Hematopoietic multipotent progenitor cell (in vitro differentiated cells): Measurements from ENCODE around the gene DNM3. TPM values are rescaled to one million over a fixed set of nuclear protein-coding genes. Genes with fewer than 3 reads are reported as not detected.

ENCODE experiments used
- DNase-seq, 3 donors: peaks; one replicate each; pipeline ENCODE4 v3.0.0-alpha.2; 2011 to 2015; ENCODE audit warnings: low read depth in 2 of 3, low spot score in 2 of 3
- total RNA-seq: library from RNA; depleted of rRNA; stranded (reverse); fragments of >200 nt; gene quantifications from one replicate; pipeline ENCODE4 v1.2.3, GENCODE V29; 2012

Gene DNM3
- total RNA-seq, 1 donor, result 4.0 TPM

DNA sequence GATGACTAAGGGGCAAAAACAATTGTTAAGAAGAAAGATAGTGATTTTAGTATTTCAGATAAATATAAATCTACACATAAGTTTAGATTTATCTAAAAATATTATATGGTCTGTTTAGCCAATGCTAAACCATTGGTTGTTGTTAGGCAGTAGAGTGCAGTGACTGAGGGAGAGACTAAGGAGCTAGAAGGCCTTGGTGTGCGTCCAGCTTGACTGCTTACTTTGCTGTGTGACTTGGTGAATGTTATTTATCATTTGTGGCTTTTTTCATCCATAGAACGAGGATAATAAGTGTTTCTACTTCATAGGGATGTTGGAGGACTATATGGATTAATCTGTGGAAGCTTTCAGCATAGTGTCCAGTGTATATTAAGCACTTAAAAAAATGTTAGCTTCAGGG, 314.5 kb downstream of the DNM3 start:
- no peak for DNase-seq

DNA sequence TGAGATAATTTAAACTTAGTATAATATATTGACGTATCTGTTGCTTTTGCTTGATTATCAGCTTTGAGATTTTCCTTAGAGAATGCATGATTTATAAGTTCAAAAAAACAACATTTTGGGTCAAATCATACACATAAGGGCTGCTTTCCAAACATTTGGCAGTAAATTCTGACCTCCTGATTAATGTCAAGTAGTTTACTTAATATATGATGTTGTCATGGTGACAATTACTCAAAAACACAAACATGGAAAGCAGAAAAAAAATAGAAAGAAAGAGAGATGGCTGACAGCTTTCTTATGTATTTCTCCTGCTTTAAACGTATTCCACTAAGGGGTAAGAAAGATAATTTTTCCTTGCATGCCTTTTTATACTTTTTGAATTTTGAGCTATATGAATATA, 320.9 kb downstream of the DNM3 start:
- DNase-seq, result peak in 1 of 3 donors; percentile 39

DNA sequence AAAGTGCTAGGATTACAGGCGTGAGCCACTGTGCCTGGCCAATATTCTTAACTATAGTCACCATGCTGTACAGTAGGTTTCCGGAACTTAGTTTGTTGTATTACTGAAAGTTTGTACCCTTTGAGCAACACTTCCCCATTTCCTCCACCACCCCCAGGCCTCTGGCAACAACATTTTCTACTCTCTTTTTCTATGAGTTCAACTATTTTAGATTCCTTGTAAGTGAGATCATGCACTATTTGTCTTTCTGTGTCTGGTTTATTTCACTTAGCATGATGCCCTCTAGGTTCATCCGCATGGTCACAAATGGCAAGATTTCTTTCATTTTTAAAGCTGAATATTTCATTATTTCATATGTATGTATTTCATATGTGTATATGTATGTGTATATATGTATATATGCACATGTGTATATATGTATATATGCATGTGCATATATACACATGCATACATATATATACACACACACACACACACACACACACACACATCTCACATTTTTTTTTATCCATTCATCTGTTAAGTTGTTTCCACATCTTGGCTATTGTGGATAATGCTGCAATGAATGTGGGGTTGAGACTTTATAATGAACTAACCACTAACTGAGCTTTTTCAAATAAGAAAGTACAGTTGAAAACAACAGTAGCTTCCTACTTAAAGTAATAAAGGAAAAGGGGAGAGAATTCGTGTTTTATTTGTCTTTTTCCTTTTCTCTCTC, 322.4 kb downstream of the DNM3 start:
- no peak for DNase-seq

DNA sequence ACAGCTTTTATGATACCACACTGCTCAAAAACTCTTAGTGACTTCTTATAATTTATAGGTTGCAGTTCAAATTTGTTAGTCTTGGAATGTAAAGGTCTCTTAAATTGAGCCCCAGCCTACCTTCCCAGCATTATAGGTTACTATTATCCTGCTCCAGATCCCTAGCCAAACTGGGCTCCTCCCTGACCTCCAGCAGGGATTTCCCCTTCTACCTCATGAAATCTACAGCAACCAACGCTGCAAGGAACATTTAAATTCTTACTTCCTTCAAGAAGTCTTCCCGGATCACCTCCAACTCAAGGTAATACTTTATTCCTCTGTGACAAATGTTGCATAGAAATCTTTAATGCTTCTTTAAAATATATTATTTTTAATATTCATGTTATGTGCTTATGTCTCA, 324.1 kb downstream of the DNM3 start:
- DNase-seq, result no peak

DNA sequence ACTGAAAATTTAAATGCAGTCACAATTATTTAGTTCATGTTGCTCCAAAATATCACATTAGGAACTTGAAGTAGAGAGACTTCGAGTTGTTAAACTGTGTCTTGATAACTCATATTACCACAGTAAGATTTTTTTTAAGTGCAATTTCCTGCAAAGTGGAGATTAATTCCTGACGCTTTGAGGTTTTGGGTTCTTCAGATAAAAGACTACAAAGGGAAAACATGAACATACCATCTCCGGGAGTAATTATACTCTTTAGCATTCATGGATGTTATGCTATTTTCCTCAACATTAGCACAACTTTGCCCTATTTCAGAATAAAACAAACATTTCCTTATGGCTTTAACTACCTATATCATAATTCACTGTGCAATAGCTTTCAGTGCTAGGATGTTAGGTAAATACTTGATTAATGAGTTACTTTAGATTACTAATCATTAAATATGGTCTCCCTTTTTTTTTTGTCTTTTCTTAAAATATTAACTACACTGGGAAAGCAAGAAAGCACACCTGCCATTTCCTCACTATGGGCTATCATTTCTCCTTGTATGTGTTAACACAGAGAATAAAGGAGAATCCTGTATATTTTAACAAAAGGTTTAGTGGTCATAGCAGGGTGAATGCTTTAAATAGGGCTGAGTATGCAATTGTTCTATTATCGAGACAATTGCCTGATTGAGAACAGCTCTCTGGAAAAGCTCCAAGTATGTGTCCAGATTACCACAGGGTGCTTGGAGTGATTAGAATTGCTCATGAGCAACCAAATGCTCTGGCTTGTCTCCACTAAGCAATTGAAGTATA, 326.7 kb downstream of the DNM3 start:
- DNase-seq, result no peak

DNA sequence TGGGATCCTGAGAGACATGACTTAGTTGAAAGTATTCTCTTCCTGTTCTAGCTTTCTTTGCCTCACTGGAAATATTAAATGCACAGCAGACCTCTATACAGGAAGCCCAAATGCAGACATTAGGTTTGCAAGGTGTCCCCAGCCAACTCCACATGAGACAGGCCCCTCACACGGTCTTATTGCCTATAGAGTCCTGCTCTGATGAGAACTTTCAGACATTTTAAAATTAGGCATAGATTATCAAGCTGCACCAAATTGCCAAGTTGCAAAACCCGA, 327.2 kb downstream of the DNM3 start:
- no peak for DNase-seq

DNA sequence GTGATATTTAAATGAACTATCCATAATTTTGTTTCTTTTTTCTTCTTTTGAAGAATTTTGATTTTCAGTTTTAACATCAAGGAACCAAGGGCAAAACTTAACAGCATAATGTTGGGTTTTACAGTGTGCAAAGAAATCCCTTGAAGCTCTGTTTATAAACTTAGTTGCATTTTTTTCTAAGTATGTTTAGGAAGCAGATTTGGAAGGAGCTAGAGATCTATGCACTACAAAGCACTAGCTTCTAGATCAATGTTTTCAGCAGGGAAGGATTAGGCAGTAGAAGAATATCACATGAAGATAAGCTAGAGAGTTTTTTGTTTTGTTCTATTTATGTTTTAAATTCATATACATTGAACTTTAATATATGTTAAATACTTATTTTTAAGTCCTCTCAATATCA, 328.5 kb downstream of the DNM3 start:
- DNase-seq, result no peak

DNA sequence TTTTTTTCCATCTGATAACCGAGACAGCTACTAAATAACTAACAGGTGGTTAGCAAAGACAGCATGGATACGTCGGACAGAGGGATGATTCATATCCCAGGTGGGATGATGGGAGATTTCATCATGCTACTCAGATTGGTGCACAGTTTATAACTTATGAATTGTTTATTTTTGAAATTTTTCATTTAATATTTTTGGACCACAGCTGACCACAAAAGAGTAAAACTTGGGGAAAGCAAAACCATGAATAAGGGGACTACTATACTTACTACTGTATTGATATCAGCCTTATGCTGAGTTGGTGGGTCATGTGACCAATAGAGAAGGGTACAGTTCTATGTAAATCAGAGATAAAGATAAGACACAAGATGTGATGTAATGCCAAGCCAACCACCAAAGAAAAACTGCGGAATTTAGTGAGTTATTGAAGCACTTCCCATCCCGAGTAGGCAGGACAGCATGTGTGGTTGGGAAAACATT, 331.1 kb downstream of the DNM3 start:
- no peak for DNase-seq

DNA sequence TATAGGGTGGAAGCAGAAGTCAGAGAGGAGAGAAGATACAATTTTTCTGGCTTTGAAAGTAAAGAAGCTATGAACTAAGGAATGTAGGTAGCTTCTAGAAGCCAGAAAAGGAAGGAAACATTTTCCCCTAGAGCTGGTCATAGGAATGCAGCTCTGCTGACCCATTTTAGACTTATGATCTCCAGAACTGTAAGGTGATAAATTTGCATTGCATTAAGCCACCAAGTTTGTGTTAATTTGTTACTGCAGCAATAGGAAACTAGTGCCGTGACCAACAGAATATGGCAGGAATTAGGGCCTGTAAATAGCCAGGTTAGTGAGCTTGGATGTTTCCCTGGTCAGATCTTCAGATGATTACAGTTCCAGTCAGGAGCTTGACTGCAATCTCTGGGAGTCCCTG, 334.9 kb downstream of the DNM3 start:
- no peak for DNase-seq

DNA sequence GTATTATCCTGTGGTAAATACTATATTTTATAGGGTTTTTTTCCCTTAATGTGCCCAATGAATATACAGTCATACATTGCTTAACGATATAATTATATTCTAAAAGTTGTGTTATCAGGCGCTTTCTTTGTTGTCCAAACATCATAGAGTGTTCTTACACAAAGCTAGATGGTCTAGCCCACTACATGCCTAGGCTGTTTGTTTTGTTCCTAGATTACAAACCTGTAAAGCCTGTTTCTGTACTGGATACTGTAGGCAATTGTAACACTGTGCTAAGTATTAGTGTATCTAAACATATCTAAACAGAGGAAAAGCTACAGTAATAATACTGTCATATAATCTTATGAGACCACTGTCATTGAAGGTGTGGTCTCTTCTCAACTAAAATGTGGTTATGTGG, 336.6 kb downstream of the DNM3 start:
- no peak for DNase-seq

DNA sequence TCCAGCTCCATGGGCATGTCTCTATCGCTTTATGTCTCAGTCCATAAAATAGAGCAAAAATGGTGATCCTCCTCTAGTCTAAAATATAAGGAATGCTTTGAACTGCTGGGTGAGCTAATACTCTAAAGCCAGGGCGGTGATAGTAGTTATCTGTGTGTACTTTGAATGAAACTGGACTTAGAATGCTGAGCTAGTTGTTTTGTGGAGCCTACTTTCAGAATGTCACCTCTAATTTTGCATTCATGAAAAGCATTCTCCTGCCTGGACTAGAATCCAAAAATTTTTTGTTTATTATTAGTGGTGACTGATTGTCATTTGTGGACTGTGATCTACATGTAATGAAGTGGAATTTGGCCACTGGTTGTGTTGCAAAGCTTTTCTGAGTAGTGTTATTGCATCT, 337.6 kb downstream of the DNM3 start:
- DNase-seq, result no peak

DNA sequence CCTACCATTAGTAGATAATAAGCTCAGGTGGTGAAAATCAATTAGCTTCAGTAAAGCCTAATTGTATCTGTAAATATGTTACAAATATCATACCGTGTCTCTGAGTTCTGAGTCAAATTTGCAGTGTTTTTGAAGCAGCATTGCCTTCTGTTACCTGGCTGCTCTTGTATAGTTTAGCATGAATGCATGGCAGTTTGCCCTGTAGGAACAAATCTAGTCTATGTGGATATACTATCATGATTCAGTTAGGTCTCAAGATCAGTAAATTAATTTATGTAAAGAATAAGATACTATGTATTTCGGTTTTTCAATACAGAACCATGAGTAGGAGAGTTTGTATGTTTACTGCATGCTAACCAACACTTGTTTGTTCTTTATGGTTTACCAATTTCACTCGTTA, 338.6 kb downstream of the DNM3 start:
- no peak for DNase-seq

DNA sequence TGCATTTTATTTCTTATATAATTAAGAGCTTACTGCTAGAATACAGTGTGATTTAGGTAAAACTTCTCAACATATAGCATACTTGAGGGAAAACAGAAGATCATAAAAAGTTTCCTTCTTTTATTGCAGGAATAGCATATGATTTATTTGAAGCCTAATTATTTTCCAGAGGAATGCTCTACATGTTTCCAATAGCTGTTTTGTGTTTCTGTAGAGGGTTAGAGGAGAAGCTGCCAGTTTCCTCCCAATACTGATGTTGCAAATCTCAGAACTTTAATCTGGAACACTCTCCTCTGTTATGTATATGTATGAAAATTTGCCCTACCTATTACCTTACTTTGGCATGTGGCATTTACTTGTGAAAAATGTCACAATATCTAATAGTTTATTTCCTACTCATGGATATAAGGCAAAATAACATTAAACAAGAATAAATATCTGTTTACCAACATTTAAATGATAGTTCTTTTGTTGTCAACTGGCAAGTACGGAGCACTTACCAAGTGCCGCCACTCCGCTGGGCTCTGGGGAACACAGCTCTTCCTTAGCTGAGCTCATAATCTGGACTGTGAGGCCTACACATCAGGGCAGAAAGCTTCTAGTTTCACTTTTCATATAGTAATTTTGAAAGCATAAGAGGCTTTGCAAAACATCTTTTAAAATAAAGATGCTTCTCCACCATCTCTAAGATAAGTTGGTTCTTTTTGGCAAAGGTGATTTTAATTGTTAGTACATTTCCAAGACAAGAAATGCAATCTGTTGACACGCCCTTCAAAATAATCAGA, 339.4 kb downstream of the DNM3 start:
- peak; percentile 16 to 75 (median 53) for DNase-seq

DNA sequence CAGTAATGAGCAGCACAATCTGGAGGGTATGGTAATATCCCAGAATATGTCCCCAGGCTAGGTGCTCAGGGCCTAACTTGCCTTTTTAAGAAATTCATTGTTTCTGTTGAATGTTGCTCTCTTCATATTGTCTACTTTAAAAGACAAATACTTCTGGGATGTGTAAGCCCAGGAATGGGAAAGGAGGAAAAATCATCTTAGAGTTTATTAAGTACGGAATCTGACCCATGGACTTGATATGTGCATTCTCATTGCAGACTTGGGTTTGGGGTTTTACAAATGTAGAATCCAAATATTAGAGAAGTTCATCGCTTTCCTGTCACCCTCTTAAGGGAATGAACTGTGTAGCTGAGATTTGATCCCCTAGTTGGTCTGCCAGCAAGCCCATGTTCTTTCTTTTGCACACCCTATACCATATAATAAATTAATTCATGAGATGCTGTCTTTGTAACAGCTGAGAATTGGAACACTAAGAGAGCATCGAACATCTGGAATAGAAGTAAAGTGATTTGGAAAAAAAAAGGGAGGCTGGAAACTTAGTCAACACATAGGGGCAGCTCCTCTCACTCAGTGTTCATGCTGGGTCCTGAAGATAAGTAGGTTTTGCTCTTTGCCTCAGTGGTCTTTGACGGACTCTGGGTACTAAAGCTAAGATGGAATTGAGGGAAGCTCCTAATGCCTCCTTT, 343.4 kb downstream of the DNM3 start:
- DNase-seq, result no peak

DNA sequence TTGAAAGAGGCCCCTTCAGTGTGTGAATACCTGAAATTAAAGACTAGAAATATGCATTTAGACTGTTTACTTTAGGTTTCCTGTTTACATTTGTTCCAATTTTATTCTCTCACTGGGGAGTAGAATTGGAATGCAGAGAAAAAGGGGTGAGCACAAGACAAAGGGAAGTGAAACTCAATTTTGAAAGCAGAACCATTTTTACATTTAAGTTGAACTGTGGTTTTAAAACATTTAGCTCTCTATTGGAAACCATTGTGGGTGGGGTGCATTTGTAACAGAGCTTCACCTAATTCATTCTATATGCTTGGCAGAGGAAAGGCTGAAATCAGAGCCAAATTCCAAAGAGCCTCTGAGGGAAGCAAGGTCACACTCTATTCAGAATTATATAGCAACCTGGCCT, 343.9 kb downstream of the DNM3 start:
- no peak for DNase-seq

DNA sequence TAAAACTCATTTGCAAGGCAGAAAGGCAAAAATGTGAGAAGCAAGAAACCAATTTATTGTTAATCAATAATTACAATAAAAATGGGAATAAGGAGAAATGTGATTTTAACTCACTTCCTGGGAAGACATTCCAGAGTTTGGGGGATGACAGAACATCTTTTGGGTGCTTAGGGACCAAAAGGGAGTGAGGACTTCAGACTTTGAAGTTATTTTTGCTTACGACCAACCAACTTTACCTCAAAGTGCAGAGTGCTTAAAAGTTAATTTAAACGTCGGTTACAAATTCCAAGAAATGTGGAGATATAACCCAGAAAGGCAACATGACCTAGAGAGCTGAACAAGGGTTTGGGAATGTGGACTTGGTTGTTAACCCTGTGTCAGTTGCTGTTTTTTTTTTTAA, 344.7 kb downstream of the DNM3 start:
- DNase-seq, result no peak

DNA sequence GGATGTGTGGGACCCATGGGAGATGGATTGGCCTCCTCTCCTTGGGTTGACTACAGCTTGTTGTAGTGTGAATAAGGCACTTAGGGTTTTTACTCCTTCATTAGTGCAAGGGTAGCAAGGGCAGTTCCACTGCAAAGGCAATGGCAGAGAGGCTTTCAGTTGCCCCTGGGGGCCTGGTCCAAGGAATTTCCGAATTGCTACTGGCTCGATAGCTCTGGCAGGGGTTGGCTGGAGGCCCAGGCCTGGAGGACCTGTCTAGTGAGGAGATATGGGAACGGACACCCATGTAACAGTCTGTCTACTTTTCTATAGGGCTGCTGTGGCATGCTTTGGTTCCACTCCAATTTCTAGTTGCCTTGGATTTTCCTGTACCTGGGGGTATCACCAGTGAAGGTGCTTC, 360.3 kb downstream of the DNM3 start:
- DNase-seq, result no peak

DNA sequence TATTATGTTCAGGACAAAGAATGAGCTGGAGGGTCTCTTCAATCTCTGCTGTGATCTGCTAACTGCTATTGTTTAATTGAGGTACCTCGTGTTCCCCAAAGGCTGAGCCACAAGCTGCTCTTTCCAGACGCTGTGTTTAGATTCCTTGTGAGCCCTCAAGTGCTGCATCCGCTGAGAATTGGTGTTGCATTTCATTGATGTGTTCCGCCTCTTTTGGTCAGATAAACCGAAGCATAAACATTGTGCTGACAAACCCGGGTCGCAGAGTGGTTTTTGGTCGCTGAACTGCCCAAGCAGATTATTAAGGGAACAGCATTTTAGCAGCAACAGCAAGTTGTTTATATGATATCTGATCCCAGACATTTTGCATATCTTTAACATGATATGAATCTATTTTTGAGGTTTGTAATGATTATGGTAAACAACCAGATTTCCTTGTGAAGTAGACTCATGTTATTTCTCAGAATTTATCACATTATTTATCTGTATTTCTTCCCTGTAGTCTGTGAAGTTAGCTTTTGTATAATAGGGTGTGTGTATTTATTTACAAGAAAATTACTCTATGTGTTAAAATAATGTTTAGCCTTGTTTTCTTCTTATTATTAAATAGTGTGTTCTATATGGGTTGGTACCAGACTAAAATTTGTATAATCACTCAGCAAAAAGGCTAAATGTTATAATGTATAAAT, 362.0 kb downstream of the DNM3 start:
- DNase-seq, result no peak

DNA sequence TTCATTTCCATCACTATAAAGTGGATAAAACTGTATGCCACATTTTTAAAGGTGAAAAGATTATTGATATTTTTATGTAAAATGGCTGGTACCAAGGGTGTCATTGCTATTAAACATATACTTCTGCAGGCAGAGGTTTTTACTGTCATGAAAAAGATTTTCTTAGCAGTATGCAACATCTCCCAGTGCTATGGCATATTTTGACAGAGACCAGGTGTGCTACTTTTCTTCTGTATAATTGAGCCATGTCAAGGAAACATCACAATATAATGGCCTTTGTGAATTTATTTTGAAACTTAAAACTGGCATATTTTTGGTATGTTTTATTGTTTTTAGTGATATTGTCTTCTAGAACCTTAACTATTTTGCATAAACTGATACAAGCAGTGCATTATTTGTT, 362.6 kb downstream of the DNM3 start:
- DNase-seq, result no peak

DNA sequence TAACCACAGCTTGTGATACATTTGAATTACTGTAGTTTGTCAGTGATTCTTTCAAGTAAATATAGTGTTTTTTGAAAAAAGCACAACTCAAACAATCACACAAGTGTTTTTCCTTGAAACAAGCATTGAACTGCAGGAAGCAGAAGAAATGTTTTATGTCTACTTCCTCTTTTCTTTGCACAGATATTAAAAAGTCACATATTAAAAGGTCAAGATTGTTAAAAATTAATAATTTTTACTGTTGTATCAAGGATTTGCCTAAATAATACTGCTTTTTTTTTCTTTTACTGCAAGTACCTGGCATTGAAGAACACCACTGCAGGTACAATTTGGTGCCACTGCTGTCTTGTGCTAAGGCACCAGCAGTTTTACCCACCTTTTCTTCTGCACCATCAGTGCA, 365.0 kb downstream of the DNM3 start:
- no peak for DNase-seq

DNA sequence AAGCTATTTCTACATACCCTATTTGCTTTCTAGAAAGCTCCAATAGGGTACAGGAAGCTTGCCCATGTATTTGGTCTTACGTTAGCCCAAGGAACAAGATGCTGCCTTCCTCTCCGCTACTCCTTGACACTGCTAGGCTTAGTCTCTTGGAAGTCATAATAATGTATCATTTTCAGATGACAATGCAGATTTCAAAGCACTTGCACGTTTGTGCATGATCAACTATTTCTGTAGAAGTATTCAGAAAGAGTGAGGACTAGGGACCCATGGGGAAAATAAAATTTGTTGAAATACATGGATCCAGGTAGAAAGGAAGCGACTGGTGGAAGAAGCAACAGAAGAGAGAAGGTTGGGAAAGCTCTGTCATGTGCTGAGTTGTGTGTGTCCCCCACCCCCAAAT, 367.3 kb downstream of the DNM3 start:
- no peak for DNase-seq
